ENCODE measurements around the gene NT5C.

DNA sequence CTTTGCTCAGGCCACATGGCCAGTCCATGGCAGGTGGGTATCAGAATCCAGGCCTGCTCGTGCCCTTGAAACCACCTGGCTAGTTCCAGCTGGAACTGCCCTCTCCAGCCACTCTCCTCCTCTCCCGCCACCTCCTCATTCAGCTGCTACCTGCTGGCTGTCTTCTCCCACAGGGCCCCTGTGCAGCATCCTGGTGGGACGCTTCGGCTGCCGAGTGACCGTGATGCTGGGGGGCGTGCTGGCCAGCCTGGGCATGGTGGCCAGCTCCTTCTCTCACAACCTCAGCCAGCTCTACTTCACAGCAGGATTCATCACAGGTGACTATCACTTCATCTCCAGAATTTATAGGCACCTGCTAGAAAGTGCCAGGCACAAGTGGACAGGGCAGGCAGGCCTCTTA is 33.7 kb downstream of the NT5C start:
- TF ChIP-seq, protein P1, sequence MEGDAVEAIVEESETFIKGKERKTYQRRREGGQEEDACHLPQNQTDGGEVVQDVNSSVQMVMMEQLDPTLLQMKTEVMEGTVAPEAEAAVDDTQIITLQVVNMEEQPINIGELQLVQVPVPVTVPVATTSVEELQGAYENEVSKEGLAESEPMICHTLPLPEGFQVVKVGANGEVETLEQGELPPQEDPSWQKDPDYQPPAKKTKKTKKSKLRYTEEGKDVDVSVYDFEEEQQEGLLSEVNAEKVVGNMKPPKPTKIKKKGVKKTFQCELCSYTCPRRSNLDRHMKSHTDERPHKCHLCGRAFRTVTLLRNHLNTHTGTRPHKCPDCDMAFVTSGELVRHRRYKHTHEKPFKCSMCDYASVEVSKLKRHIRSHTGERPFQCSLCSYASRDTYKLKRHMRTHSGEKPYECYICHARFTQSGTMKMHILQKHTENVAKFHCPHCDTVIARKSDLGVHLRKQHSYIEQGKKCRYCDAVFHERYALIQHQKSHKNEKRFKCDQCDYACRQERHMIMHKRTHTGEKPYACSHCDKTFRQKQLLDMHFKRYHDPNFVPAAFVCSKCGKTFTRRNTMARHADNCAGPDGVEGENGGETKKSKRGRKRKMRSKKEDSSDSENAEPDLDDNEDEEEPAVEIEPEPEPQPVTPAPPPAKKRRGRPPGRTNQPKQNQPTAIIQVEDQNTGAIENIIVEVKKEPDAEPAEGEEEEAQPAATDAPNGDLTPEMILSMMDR (conservative IDR thresholded peaks at IDR 0.05) = no peak
- no peak for TF ChIP-seq EZH2 (IDR thresholded peaks at IDR 0.05; ENCODE audit: low read depth)
